IMR-90 (cell line): ENCODE data around the gene KCTD13.

Experiments used
- BHLHE40 ChIP-seq: fragments of 150-350 bp; IDR thresholded peaks from 2 replicates; pipeline ENCODE4 v1.6.1; 2016; ENCODE audit warnings: mild to moderate bottlenecking, low read depth, low read length
- CEBPB ChIP-seq: IDR thresholded peaks from 2 replicates; pipeline ENCODE4 v1.6.1; 2012; ENCODE audit warnings: low read depth, low read length, improper control_type of control experiment
- CTCF ChIP-seq: conservative IDR thresholded peaks from 2 replicates; pipeline ENCODE4 v1.5.1; 2012; ENCODE audit warnings: mild to moderate bottlenecking, low read depth, low read length, improper control_type of control experiment
- ELK1 ChIP-seq: fragments of 150-350 bp; IDR thresholded peaks from 2 replicates; pipeline ENCODE4 v1.6.1; 2016; ENCODE audit warnings: low read depth, mild to moderate bottlenecking, low read length, moderate library complexity, borderline replicate concordance
- FOS ChIP-seq: fragments of 150-350 bp; IDR thresholded peaks from 2 replicates; pipeline ENCODE4 v1.6.1; 2016; ENCODE audit warnings: low read depth, low read length
- MXI1 ChIP-seq: IDR thresholded peaks from 2 replicates; pipeline ENCODE4 v1.6.1; 2012; ENCODE audit warnings: low read depth, mild to moderate bottlenecking, low read length, moderate library complexity, borderline replicate concordance
- POLR2A ChIP-seq: IDR thresholded peaks from 2 replicates; pipeline ENCODE4 v1.6.1; 2012; ENCODE audit warnings: mild to moderate bottlenecking, low read depth, low read length
- RAD21 ChIP-seq: IDR thresholded peaks from 2 replicates; pipeline ENCODE4 v1.6.1; 2012; ENCODE audit warnings: low read length, improper control_type of control experiment
- RCOR1 ChIP-seq: IDR thresholded peaks from 2 replicates; pipeline ENCODE4 v1.6.1; 2012; ENCODE audit warnings: mild to moderate bottlenecking, low read length, improper control_type of control experiment; ENCODE audit not compliant: insufficient replicate concordance
- SMC3 ChIP-seq: fragments of 150-350 bp; IDR thresholded peaks from 2 replicates; pipeline ENCODE4 v1.6.1; 2016; ENCODE audit warnings: low read depth, mild to moderate bottlenecking, antibody characterized with exemption, low read length, moderate library complexity
- USF2 ChIP-seq: fragments of 150-350 bp; IDR thresholded peaks from 2 replicates; pipeline ENCODE4 v1.6.1; 2017; ENCODE audit warnings: mild to moderate bottlenecking, antibody characterized with exemption, low read length, low read depth

- no peak for TF ChIP-seq USF2
- no peak for TF ChIP-seq POLR2A
- TF ChIP-seq SMC3 = no peak
- no peak for TF ChIP-seq FOS
- TF ChIP-seq CTCF = no peak
- no peak for TF ChIP-seq MXI1
- no peak for TF ChIP-seq RCOR1
- no peak for TF ChIP-seq RAD21
- no peak for TF ChIP-seq CEBPB
- TF ChIP-seq BHLHE40 = no peak
- TF ChIP-seq ELK1 = no peak
Measured at GRCh38 chr16:29868396-29869009, 57.5 kb downstream of the KCTD13 start.
